ENCODE measurements around the gene GHSR.

- TF ChIP-seq, protein P1, sequence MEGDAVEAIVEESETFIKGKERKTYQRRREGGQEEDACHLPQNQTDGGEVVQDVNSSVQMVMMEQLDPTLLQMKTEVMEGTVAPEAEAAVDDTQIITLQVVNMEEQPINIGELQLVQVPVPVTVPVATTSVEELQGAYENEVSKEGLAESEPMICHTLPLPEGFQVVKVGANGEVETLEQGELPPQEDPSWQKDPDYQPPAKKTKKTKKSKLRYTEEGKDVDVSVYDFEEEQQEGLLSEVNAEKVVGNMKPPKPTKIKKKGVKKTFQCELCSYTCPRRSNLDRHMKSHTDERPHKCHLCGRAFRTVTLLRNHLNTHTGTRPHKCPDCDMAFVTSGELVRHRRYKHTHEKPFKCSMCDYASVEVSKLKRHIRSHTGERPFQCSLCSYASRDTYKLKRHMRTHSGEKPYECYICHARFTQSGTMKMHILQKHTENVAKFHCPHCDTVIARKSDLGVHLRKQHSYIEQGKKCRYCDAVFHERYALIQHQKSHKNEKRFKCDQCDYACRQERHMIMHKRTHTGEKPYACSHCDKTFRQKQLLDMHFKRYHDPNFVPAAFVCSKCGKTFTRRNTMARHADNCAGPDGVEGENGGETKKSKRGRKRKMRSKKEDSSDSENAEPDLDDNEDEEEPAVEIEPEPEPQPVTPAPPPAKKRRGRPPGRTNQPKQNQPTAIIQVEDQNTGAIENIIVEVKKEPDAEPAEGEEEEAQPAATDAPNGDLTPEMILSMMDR (IDR thresholded peaks at IDR 0.05) = no peak
- TF ChIP-seq EP300 (IDR thresholded peaks at IDR 0.05) = no peak
Measured at GRCh38 chr3:172396400-172396799, 51.9 kb downstream of the GHSR start.
